CD4-positive, alpha-beta T cell treated with Interleukin-15 for 1 hour (primary cell): ENCODE data around the gene PPARGC1A.

Experiments used
- DNase-seq: peaks from one replicate; pipeline ENCODE4 v3.0.0-alpha.2; 2020

The PPARGC1A gene

DNA sequence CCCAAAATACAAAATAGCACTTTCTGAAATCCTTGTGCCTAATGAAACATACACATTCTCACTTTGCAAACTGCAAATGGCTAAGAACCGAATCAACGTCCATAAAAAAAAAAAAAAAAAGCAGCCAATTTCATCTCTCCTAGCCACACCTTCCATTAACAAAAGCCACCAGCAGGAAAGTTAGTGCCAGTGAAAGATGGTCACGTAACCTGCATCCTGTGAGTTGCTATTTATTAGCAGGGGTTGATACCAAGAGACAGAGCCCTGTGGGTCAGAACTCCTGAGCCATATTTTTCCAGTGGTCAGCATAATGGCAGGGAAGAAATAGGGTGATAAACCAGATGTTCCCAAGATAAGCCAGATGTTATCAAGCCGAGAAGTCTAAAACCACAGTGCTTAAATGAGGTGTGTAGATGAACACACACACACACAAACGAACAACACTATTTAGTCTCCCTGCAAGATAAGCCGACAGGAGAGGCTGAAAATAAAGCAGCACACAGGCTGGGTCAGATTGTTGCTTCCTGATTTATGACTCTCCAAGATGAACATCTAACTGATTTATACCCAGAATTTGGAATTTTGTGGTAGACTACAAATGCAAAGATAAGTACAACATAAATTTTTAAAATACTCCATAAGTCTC is 11.5 kb downstream of the PPARGC1A start:
- no peak for DNase-seq

DNA sequence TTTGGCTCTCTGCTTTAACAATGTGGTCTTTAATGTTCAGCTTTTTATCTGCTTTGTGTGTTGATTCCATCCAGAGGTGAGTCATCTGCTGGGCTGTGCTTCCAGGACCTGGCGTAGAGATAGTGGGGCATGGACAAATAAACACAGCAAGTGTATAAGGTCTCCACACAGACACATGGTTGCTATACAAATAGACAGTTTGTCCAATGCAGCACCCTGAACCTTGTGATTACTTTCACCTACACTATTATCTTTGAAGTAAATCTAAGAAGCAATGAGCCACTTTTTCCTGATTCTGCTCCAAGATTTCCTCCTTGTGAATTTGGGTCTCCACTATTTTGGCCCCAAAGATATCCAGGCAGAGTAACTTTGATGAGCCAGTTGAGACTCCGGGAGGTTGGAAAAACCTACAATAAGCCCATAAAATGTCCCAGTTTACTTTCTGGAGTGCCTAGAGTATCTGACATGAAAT is 12.1 kb downstream of the PPARGC1A start:
- no peak for DNase-seq

DNA sequence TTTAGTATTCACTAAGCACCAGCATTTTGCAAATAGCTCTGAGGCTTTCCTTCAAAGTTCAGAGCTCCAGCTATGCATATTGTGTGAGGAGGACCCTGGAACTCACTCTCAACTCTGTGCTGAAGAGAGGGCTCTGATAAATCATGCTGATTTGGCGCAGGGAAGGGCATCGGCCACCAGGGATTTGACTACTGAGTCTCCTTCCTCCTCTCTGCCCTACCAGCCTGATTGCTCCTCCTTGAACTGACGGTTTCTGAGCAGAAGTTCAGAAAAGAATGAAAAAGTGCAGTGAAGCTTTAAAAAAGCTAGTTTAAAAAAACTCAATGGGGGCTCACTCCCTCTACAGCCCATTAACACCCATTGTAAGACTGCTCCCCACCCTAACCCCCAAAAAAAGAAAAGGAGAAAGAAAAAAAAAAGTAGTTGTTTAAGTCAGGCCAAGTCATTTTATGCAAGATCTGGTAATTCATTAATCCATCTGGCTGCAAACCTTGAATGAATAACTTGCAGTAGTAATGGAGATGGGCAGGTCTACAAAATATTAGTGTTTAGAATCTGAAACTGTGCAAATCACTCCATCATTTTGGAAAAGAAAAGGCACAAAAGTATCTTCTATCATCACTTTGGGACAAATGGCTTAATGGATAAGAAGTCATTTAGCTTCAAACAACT is 13.3 kb downstream of the PPARGC1A start:
- DNase-seq = no peak

DNA sequence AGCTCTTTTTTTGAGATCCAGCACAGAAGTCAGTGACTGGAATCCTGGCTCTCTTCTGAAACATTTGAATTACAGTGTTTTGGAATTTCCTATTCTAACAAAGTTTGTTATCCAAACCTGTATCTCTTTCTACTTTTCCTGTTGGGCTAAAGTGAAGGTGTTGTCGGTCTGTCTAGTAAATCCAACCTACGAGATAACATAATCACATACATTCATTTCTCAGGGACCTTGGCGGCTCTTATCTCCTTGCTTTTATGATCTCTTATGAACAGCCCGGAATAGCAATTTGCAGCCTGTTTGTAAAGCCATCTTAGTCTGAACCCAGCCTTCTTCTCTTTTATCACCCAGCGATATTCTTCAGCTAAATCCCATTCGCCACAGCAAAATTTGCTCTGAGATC is 14.5 kb downstream of the PPARGC1A start:
- no peak for DNase-seq

DNA sequence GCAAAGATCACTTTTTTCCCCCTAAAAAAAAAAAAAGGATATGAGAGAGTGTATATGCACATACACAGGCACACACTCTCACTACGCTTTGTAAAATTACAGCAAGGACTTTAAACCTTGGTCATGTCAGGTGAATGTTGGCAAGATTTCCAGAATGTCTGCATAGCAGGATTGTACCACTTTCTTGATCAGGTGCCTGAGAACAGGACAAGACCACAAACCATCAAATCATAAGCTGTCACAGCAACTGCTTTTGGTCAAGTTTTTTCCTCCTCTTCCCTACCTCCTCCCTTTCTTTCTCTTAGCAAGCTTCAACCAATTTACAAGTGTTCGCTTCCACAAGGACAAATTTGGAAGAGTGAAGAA is 15.3 kb downstream of the PPARGC1A start:
- no peak for DNase-seq

DNA sequence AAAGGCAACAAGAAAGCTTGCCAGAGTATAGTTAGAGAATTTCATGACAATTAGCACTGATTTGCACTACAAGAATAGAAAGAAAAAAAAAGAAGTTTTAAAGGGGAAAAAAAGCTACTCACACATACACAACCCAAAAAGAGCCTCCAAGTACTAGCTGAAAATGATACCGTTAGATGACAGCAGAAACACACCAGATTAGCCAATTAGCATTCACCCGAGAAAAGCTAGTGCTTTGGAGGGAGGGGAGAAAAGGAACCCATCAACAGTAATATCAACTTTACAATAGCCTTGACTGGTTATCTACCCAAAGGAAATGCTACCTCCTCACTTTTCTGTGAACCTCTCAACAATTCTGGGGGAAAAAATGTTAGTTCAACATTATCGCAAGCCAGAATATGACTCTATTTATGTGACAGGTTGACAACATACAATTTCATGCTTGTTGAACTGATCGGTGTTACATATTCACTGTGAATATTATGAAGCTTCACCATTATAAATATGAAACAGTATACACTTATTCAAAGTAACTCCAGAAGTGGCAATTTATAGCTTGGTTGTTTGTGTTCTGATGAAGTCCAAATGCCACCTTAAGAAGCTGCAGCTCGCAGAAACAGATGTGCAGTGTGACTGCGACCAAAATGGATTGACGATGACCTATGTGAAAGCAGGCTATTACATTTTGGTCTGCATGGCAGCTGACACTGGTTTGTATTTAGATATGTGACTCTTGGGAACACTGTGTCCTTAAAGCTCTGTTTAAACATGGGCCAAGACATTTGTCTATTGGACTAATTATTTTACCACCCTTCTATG is 15.9 kb downstream of the PPARGC1A start:
- DNase-seq = no peak

DNA sequence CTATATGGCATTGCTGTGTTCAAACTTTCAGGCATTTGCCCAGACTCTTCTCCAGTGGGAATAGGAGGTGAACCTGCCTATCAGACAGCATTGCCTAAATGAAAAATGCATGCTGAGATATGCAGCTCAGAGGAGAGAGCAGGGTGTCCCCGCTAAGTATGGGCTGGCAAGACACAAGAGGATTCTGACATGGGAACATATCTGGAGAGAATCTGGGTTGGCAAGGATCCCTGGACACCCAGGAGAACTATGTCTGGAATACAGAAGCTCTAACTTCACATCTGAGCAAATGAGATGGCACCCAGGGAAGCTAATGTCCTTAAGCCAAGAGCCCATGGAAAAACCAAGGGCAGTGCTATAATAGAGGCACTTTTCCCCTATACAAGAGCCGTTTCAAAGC is 18.4 kb downstream of the PPARGC1A start:
- DNase-seq = no peak

DNA sequence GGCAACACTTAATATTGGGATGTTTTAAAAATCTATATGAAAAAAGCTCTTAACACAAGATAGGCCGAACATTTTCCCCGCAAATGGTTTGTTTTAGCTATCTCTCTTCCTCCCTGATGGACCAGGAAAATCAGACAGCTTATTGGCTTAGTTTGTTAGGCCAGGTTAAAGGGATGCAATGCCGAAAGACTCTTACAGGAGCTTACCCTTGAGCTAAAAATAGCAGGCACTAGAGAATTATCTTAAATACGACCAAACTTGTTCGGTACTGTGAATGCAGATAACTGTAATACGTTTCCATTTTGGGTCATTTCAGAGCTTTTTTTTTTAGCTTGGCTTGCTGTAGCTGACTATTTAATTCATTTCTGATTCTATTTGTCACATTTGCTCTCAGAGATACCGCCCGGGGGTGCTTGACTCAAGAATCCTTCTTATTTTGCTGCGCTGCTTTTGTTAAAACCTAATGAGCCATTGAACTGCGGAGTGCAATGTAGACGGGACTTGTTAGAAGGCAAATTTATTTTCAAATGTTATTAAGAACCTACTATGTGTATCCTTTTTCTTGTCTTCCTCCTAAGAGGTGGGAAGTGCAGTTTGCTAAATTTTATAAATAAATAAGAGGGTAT is 23.3 kb downstream of the PPARGC1A start:
- DNase-seq = no peak

DNA sequence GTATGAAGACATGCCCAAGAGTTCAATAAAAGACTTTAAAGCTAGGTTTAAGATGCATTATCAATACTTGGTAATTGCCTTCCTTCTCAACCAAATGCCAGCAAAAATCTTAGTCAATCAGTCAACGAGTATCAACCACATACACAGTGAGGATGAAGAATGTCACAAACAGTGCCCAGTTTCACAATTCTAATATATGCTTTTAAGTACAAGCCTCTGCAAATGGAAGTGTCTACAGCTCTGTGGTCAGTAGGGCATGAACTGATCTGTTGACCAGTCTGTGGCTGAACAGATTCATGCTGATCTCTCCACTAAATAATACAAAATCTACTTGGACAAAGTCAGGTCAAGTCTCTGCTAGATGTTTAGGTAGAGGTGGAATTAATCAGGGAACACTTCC is 27.9 kb downstream of the PPARGC1A start:
- DNase-seq = no peak

DNA sequence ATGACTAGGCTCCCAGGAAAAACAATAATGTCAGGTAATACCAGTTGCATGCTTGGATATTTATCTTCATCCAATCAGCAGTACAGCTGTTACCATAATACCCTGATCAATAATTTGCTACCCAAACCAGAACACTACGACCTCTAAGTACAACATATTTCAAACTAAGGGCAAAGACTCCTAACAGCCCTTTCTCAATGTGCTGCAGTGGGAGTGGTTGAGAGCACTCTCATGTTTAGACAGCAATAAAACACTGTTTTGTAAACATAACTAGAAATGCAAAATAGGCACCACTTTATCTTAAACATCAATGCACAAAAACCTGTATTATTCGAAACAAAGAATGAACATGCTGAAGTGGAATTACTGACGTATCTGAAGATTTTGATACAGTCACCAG is 28.9 kb downstream of the PPARGC1A start:
- no peak for DNase-seq

DNA sequence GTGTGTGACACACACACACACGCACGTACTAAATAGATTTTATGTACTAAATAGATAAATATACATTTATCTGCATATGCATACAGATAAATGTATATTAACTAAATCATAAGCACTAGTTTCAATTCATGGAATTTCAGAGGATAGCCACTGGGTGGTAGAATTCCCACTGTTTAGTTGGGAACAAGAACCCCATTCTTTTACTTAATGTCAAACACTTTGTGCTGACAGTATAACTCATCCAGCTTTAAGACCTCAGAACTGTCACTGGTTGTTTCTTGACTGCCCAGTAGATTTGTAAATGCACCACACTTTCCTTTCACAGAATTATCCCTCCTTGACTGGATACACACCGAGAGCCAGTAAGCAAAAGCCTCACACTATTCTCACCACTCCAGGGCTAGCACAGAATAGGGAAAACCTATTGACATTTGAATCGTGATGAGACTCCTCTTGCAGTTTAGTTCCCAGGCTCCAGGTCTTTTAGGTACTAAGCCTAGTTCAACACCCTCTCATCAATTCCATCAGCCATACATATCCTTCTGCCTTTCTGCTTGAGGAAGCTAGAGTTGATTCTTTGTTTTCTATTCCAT is 32.4 kb downstream of the PPARGC1A start:
- DNase-seq = no peak

DNA sequence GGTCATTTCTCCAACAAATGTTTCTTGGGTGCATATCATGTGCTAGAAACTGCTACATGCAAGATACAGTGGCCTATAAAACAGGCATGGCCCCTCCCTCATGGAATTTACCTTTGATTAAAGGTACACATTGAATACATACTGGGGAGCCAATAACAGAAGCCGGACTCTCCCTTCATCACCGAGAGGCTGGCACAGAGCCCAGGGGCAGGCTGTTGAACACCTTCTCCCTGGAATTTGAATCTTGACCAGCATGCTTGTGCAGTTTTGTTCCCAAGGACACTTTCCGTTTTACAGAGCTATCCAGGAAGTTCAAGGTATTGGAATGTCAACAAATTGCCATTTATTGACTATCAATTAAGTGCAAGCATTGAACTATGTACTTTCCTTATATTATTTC is 33.2 kb downstream of the PPARGC1A start:
- DNase-seq = no peak

DNA sequence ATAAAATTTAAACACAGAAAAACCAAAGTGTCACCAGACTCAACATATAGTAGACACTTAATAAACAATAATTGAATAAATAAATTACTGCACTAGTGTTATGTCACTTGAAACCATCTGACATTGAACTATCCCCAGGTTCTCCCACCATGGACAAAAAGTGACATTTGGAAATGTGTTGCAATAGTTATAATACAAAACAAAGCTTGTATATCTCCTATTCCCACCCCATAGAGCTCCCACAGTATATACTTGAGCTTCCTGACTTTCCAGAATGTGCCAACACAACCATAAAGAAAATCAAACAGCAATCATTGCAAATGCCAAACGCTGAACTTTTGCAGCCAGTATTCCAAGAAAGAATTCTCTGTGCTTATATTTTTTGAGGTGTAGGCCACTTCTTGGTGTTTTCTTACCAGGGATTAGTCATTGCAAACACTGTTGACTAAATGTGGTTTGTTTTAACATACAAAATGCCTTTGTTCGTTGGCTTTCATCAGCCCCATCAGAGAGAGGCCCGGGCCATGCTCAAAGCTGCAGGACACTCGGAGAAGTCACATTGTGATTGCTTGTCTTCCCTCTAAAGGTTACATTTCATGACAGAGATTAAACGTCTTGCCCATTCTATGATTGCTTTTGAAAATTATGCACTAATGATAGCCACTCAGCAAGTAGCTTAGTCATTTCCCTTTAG is 33.8 kb downstream of the PPARGC1A start:
- no peak for DNase-seq

DNA sequence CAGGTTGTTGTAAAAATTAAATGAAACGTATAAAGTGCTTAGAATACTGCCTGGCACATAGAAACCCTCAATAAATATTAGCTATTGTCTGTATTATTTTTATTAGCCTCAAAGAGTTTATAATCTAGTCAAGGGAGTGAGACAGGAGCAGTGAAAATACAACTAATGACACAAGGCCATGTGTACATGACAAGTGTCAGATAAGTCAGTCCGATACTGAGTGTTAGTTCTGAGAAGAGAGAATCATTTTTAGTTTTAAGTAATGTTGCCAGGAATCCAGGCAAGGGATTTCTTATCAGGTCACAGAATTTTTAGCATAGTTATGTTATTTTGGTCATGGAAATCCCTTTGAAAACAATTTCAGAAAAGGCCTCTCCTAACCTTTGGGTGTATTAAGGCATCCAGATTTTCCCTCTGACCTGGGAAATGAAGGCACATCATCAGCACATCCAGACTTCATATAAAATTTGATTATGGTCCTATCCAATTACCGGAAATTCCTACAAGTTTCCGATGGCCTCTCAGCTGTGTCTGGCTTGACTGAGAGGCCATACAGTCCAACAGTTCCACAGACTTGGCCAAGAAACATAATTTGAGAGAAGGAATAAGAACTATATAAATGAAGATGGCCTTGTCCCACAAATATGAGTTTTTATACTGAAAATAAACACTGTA is 35.7 kb downstream of the PPARGC1A start:
- no peak for DNase-seq

DNA sequence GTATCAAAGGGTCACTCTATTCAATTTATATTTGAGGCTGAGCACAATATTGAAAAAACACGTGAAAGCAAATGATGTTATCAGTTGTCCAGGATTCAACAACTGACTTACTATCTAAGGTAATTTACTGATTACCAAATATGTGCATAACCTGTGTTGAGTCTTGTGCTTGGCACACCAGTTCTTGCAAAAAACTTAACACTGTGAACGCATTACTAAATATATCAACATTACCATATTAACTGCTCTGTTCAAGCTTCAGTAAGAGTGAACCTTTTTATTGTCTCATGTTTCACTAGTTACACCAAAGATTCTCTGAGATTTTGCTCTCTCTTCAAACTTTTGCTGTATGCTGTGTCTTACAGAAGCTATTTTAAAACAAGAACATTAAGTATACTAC is 38.4 kb downstream of the PPARGC1A start:
- DNase-seq = no peak

DNA sequence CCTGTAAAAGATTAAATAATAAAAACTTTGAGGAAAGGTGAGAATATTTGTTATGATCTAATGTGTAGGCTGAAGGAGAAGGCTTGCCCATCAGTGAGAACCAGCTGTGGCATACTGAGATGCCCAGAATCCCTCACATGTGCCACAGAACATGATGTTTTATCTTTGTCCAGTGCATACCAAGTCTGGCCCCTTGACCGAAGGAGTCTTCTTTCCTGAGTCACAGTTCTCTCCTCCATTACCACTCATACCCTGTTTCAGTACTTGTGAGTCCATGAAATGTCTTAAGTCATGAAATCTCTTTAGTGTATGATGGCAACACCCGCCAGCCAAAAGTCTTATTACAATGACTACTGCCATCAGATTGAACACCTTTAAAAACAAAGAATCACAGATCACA is 42.7 kb downstream of the PPARGC1A start:
- no peak for DNase-seq

DNA sequence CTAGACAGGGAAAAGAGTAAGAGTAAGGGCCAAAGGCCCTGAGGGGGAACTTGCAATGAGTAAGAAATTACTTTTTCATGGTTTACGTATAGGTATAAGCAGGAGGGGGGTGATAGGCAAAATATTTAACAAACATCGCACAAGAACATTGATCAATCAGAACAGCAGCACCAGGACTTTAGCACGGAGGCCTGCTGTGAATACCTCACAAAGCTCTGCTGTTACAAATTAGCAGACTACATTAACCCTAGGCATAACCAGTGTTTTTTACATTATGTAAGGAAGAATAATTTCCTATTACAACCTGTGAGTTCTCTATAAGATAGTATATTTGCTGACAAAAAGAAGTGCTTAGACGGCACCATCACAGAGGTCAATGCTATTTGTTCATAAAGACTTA is 44.9 kb downstream of the PPARGC1A start:
- no peak for DNase-seq

DNA sequence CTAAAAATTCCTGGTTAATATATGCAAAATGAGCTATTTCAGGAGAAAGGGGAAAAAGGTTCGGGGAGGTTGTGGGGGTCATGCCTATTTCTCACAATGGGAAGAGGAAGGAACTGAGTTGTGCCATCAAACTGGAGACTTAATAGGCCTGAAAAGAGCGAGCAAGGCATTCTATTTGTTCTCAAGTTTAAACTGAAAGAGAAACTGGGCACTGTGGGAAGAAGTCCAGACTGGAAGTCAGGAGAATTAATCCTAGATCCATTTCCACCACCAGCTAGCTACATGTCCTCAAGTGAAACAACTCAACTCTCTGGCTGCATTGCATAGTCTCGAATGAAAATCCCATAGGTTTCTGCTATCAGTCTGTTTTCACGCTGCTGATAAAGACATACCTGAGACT is 50.6 kb downstream of the PPARGC1A start:
- no peak for DNase-seq

DNA sequence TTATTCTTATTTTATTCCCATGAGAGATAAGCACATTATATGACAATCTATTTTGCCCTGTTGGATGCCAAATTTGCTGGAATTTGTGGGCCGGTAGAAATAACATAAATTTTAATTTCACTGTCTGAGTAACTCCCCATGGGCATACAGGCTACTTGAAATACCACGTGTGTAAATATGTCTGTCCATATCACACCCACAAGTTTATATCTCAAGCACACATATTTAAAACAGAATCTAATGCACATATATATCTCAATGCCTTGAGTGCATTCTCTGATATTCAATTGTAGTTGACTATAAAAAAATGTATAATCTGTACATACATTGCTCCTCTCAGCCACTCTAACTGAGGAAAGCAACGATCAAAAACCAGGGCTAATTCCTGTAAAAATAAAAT is 51.2 kb downstream of the PPARGC1A start:
- DNase-seq = no peak

DNA sequence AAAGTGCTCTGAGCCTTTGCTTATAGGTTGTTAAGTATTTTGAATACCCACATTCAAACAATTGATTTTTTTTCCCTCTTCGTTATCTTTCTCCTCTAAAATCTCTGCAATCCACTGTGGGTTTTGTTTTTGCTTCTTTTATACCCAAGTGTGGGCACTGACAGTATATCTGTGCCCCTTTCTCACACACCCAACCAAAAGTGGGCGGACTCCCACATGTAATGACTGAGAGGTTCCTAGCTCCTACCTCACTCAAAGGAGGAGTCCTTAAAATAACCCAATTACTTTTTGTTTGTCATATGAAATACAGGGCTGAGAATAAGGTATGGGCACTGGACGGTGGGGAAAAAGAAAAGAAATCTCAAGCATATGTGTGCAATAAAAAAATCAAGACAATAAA is 51.7 kb downstream of the PPARGC1A start:
- no peak for DNase-seq

DNA sequence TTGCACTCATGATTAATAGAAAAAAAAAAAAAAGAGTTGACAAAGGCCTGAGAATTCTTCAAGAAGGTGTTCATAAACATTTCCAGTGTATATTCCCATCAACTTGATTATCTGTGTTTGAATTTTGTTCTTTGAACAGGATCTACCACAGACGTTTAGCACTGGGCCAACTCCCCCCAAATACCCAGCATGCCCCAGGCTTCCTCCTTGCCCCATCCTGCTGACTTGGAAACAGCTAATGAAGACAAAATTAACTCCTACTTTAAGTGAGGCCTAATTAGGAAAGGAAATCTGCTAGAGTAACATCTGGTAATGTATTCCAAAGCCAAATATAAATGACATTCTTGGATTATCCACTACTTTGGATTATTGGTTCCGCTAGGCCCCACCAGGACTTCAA is 52.5 kb downstream of the PPARGC1A start:
- DNase-seq = no peak
